ENCODE data around the gene MARCO. TPM values are rescaled to one million over a fixed set of nuclear protein-coding genes. Genes with fewer than 3 reads are reported as not detected.

The MARCO gene
- polyA plus RNA-seq, 1 donor from 2014 or later, result not detected

DNA sequence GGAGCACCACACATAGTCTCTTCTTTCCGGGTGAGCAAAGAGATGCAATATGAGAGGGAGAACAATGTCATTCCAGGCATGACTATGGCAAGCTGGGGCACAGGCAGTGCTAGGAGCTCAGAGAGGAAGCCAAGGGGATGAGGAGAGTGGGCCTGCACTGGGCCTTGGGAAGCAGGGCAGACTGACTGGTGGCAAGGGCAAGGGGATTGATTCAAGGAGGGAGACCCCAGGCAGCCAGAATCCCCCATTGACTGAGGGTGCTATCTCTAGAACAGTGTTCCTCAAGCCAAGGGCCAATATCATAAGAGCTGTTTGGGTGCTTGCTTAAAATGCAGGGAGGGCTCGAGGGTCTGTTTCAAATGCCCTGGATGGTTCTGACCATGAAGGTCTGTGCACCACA is 36.1 kb downstream of the MARCO start:
- Mint-ChIP-seq H3K27ac (no peak overlapping the region), H3K4me1 (no peaks in the 10 kb centered on the region), H3K36me3 (peaks cover 2% of the 10 kb centered on the region), H3K9me3 (peaks cover 2 to 10% (median 2%) of the 10 kb centered on the region in 3 donors), H3K4me3 (no peak overlapping the region), H3K27me3 (no peaks in the 10 kb centered on the region)

DNA sequence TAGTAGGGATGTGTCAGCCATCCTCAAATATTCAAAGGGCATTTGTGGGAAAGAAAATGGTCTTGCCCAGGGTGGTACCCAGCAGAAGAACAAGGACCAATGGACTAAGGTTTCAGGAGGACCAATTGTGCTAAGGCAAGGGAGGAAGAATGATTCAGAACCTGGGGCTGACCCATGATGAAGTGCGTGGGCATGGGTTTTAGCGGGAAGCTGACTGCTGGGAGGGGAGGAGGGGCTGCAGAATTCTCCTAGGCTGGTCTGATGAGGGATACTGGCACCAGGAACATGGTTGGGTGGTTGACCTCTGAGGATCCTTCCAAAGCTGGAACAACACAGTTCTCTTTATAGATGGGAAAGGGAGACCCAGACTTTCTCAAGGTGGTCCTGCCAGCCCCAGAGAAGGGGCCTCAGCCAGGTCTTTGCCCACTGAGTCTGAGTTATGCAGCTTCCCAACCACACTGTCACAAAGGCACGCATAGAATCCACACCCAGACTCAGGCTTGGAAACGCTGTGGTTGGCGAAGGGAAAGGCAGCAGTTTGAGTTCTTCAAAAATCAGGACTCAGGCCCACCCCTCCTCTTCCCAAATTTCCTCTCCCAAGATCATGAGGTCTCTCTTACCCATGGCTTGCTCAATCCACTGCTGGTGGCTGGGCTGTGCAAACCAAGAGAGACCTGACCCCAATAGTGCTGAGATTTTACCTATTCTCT is 37.3 kb downstream of the MARCO start:
- Mint-ChIP-seq H3K27ac (no peak overlapping the region), H3K9me3 (peaks cover 2 to 10% (median 2%) of the 10 kb centered on the region in 3 donors), H3K4me3 (no peak overlapping the region), H3K36me3 (peaks cover 2% of the 10 kb centered on the region), H3K4me1 (no peaks in the 10 kb centered on the region), H3K27me3 (no peaks in the 10 kb centered on the region)

DNA sequence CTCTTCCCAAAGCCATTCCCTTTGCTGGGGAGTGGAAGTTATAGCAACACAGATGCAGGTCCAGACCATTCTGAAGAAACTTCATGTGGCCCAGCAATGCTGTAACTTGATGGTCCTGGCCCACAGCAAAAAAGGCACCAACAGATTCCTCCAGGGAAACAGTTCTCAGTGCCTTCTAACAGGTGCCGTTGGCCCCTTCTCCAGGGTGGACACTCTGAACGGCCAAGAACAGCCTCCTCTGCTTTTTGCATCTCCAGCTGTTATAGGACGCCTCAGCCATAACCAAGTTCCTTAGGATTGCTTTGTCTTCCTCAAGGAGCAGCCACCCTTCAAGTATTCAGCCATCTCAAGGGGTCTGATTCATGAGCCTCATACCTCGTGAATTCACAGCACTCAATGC is 38.0 kb downstream of the MARCO start:
- peaks cover 2 to 10% (median 2%) of the 10 kb centered on the region in 3 donors for H3K9me3 Mint-ChIP-seq
- peaks cover 2% of the 10 kb centered on the region for H3K36me3 Mint-ChIP-seq
- H3K4me3 Mint-ChIP-seq, result no peak overlapping the region
- no peaks in the 10 kb centered on the region for H3K4me1 Mint-ChIP-seq
- no peaks in the 10 kb centered on the region for H3K27me3 Mint-ChIP-seq
- no peak overlapping the region for H3K27ac Mint-ChIP-seq

DNA sequence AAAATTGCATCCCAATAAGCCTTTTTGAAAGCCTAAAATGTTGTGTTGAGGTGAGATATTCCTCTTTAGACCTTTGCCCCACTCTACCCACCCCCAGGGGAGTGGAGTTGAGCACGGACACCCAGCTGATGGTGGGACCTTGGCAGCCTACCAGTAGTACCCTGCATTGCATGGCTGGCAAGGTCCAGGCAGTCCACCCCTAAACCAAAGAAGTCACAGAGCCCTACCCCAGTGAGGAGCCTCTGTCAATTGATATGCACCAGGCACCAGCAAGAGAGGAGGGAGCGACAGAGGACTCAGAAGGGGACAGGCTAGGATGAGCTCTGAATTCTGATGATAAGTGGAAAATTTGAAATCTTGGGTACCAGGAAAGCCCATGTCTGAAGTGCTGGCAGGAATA is 38.6 kb downstream of the MARCO start:
- no peak overlapping the region for H3K4me3 Mint-ChIP-seq
- H3K36me3 Mint-ChIP-seq, result peaks cover 2% of the 10 kb centered on the region
- H3K4me1 Mint-ChIP-seq, result no peaks in the 10 kb centered on the region
- no peak overlapping the region for H3K27ac Mint-ChIP-seq
- H3K27me3 Mint-ChIP-seq, result no peaks in the 10 kb centered on the region
- peaks cover 2 to 10% (median 2%) of the 10 kb centered on the region in 3 donors for H3K9me3 Mint-ChIP-seq

DNA sequence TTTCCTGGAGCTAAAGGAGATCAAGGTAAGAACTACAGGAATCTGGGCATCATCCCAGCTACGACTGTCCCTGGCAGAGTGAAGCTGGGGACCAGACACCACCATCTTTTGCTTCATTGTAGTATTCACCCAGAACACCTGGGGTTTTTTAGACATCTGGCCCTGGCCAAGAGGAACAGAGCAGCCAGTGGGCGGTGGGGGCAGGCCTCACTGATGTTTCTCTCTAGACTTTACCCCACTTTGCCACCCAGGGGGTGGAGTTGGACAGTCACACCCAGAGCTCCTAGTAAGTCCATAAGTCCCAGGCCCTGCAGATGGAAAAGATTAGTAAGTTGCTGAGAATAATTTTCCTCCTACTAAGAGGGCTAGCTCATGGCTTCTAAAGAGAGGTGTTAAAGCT is 39.6 kb downstream of the MARCO start:
- Mint-ChIP-seq H3K27ac (peak overlapping the region in 1 of 3 donors; percentile 65), H3K36me3 (peaks cover 2% of the 10 kb centered on the region), H3K4me1 (no peaks in the 10 kb centered on the region), H3K27me3 (peaks cover under 1% of the 10 kb centered on the region), H3K9me3 (peaks cover 2 to 6% (median 2%) of the 10 kb centered on the region in 3 donors), H3K4me3 (no peak overlapping the region)

DNA sequence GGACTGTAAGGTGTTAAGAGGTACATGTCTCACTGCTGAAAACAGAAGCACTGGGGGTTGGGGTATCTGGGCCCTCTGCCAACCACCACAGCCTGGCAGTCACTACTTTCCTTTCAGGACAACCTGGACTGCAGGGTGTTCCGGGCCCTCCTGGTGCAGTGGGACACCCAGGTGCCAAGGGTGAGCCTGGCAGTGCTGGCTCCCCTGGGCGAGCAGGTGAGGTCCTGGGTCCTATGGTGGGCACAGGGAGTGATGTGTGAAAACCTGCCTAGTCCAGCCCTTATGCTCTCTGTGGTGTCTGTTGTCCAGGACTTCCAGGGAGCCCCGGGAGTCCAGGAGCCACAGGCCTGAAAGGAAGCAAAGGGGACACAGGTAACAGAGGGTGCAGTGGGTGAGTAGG is 40.0 kb downstream of the MARCO start:
- H3K27ac Mint-ChIP-seq, result no peak overlapping the region
- peaks cover 2% of the 10 kb centered on the region in 3 donors for H3K9me3 Mint-ChIP-seq
- peaks cover 2% of the 10 kb centered on the region for H3K36me3 Mint-ChIP-seq
- H3K27me3 Mint-ChIP-seq, result peaks cover 3% of the 10 kb centered on the region
- no peaks in the 10 kb centered on the region for H3K4me1 Mint-ChIP-seq
- no peak overlapping the region for H3K4me3 Mint-ChIP-seq

DNA sequence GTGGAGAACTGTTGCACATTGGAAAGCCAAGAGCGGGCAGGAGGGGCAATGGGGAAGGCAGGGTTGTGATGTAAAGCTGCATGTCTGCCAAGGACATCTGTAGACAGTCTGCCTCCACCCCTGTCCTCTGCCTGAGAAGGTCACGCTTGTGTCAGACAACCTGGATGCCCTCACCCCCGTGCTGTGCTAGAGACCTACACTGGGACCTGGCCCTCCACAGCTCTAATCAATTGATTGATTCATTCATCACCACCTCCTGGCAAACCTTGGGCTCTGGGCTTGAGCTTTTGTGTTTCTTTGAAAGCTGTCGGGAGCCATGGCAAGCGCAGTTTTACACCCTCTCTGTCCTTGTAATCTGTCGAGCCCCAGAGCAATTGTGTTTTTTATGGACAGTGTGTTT is 41.1 kb downstream of the MARCO start:
- Mint-ChIP-seq H3K4me3 (no peak overlapping the region), H3K27me3 (peaks cover 3% of the 10 kb centered on the region), H3K9me3 (peaks cover 0 to 2% (median 0%) of the 10 kb centered on the region in 3 donors), H3K36me3 (peaks cover 2% of the 10 kb centered on the region), H3K4me1 (no peaks in the 10 kb centered on the region), H3K27ac (no peak overlapping the region)

DNA sequence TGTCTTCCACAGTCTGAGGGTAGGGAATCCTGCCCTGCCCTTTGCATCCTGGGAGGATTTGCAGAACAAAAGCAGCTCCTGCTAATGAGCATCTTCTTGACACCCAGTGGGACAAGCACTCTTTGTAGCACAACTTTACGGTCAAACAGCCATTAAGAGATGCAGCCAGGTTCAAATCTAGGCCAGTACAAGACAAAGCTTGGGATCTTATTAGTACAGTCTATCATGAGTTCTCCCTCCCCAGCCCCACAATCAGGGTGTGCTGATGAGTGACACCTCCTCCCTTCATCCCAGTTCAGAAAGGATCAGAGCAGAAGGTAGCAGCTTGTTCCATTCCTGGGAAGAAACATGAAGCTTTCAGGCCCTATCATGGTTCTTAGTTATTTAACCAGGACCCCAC is 41.9 kb downstream of the MARCO start:
- Mint-ChIP-seq H3K4me1 (no peaks in the 10 kb centered on the region), H3K27ac (no peak overlapping the region), H3K9me3 (peaks cover 0 to 2% (median 0%) of the 10 kb centered on the region in 3 donors), H3K4me3 (no peak overlapping the region), H3K27me3 (peaks cover 3% of the 10 kb centered on the region), H3K36me3 (peaks cover 2% of the 10 kb centered on the region)

DNA sequence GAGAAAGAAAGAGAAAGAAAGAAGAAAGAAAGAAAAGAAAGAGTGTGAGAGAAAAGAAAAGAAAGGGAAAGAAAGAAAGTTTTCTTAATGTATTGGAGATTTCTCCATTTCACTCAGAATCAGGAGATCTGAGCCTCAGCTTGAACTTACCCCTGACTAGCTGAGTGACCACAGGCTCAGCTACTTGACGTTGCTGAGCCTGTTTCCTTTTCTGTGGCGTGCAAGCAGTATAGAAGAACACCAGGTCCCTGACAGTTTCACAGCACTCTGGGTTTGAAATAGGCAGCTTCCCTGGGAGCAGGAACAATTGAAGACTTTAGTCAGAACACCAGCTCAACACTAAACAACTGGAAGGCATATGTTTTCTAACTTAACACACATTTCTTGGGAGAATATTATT is 44.7 kb downstream of the MARCO start:
- no peak overlapping the region for H3K4me3 Mint-ChIP-seq
- H3K4me1 Mint-ChIP-seq, result no peaks in the 10 kb centered on the region
- peaks cover 3% of the 10 kb centered on the region for H3K27me3 Mint-ChIP-seq
- H3K9me3 Mint-ChIP-seq, result peaks cover 0 to 2% (median 0%) of the 10 kb centered on the region in 3 donors
- H3K36me3 Mint-ChIP-seq, result no peaks in the 10 kb centered on the region
- H3K27ac Mint-ChIP-seq, result no peak overlapping the region

DNA sequence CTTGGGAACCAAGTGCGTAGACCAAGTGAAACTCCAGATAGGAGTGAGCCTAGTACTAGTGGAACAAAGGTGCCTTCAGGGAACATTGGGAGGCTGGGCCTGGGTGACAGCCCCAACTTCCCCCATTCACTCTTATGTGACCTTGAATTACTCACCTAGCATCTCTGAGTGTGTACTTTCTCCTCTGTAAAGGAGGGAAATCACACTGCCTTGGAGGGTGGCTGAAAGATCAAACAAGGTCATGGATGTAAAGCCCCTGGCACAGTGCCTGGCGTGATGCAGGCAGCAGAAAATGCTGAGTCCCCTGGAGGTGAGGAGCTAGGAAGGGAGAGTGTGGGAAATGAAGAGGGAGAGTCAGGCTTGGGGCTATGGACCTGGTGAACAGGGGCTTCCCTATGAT is 45.9 kb downstream of the MARCO start:
- H3K9me3 Mint-ChIP-seq, result peaks cover 0 to 2% (median 0%) of the 10 kb centered on the region in 3 donors
- H3K4me3 Mint-ChIP-seq, result no peak overlapping the region
- H3K36me3 Mint-ChIP-seq, result no peaks in the 10 kb centered on the region
- H3K27me3 Mint-ChIP-seq, result peaks cover 3% of the 10 kb centered on the region
- H3K4me1 Mint-ChIP-seq, result no peaks in the 10 kb centered on the region
- H3K27ac Mint-ChIP-seq, result no peak overlapping the region

DNA sequence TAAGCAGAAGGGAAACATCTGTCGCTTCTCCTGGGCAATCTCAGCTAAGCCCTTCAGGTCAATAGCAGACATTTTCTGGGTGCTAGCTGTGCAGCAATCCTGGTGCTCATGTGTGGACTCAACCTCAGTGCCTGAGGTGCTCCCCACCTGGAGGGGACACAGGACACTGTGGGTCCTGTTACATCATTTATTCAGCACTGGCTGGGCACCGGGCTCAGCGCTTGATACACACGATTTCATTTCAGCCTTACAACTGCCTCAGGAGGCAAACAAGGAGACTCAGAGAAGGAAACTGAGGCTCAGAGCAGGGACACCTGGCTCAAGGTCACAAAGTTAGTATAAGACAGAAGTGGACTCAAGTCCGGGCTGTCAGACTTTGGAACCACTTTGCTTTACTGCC is 46.7 kb downstream of the MARCO start:
- Mint-ChIP-seq H3K4me1 (no peaks in the 10 kb centered on the region), H3K27me3 (peaks cover 3% of the 10 kb centered on the region), H3K27ac (no peak overlapping the region), H3K4me3 (no peak overlapping the region), H3K9me3 (peaks cover 0 to 2% (median 0%) of the 10 kb centered on the region in 3 donors), H3K36me3 (no peaks in the 10 kb centered on the region)

DNA sequence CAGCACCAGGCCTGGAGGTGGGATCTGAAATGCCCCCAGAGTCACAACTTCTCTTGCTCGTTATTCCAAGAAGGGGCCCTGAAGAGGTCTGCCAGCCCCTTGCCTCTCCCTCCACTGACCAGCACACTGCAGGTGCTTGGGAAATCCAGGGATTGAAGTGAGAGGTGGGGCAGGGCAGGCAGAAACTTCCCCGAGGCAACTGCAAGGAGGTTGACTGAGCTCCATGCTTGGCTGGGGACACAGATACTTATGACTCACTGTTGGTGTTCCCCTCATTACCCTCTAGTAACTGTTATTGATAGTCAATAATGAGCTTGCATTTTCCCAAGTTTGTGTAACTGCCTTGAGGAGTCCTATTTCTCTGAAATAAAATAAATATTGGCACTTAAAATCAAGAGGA is 47.5 kb downstream of the MARCO start:
- no peak overlapping the region for H3K27ac Mint-ChIP-seq
- H3K27me3 Mint-ChIP-seq, result peaks cover 3% of the 10 kb centered on the region
- no peaks in the 10 kb centered on the region for H3K36me3 Mint-ChIP-seq
- H3K4me1 Mint-ChIP-seq, result no peaks in the 10 kb centered on the region
- peaks cover 0 to 2% (median 0%) of the 10 kb centered on the region in 3 donors for H3K9me3 Mint-ChIP-seq
- H3K4me3 Mint-ChIP-seq, result no peak overlapping the region

DNA sequence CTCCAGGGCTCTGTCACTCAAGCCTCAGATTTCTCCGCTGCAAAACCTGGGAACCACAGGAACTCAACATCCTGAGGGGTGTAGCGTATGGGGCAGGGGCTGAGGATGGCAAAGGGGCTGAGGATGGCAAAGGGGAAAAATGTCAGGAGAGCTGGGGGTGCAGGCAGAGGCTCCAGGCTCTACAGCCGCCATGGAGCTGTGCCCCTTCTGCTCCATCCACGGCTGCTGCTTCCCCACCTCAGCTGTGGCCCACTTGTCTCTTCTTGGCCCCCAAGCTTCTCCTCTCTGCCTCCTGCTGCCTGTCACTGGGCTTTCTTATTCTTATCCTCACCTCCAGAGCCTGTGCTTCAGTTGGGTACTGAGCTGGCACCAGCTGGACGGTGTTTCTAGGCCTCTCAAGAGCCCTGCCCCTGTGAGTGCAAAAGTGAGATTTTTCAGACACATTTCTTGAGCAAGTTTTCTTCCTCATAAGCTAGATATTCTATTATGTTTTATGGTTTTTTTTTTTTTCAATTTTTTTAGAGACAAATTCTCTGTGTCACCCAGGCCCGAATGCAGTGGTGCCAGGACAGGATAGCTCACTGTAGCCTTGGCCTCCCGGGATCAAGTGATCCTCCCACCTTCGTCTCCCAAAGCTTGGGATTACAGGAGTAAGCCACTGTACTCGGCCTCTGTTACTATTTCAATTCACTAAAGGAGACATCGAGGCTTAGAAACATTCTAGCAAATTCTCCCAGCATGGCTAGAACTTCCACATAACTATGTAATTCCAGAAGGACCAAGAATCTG is 49.0 kb downstream of the MARCO start:
- Mint-ChIP-seq H3K27ac (no peak overlapping the region), H3K4me1 (no peaks in the 10 kb centered on the region), H3K27me3 (peaks cover 3% of the 10 kb centered on the region), H3K36me3 (no peaks in the 10 kb centered on the region), H3K9me3 (peaks cover 0 to 4% (median 0%) of the 10 kb centered on the region in 3 donors), H3K4me3 (no peak overlapping the region)

DNA sequence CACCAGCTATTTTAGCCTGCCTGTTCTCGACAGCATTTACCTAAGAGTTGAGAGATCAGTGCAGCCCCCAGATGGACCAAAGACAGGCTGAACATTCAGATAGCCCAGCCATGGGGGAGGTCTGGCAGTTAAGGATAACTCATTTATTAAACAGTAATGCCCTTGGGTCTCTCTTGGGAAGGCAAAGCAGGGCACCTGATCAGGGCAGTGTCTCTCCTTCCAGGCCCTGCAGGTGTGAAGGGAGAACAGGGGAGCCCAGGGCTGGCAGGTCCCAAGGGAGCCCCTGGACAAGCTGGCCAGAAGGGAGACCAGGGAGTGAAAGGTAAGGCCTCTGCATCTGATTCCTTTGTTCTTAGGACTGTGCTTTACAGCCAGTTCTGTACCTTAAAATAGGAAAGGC is 49.6 kb downstream of the MARCO start:
- Mint-ChIP-seq H3K36me3 (no peaks in the 10 kb centered on the region), H3K9me3 (peaks cover 0 to 3% (median 0%) of the 10 kb centered on the region in 3 donors), H3K27ac (no peak overlapping the region), H3K4me1 (no peaks in the 10 kb centered on the region), H3K4me3 (no peak overlapping the region), H3K27me3 (peaks cover 3% of the 10 kb centered on the region)

DNA sequence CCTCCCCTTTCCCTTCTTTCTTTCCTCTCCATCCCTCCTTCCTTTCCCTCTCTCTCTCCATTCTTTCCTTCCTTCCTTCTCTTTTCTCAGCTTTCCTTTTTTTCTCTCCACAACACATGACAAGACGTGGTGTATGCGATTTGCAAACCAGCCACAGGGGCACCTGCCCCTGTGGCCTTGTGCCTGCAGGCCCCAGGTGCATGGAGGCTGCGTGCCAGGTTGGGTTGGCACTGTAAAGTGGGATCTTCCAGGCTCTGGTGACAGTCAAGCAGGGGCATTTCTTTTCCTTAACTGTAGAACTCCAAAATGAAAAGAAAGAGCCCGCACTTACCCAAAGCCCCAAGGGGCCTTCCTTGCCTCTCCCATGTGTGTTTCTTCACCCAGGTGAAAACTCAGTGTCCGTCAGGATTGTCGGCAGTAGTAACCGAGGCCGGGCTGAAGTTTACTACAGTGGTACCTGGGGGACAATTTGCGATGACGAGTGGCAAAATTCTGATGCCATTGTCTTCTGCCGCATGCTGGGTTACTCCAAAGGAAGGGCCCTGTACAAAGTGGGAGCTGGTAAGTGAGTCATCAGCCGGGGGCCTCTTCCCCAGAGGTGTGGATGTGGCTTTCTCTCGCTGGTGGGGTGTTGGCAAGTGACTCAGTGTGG is 50.9 kb downstream of the MARCO start:
- Mint-ChIP-seq H3K36me3 (no peaks in the 10 kb centered on the region), H3K9me3 (peaks cover 0 to 3% (median 0%) of the 10 kb centered on the region in 3 donors), H3K4me1 (no peaks in the 10 kb centered on the region), H3K27me3 (no peaks in the 10 kb centered on the region), H3K4me3 (no peak overlapping the region), H3K27ac (no peak overlapping the region)
